Endothelial cell of umbilical vein (primary cell): ENCODE results near the gene GNA12. TPM values are rescaled to one million over a fixed set of nuclear protein-coding genes. Genes with fewer than 3 reads are reported as not detected.
"Not testable (repeated sequence)": the region's sequence is repeated elsewhere in the genome, so short reads cannot be mapped to it uniquely, and the experiment has no call there.

Experiments used
- BruUV-seq: library from RNA; stranded (reverse); fragments of 400-500 nt; replicated peaks from 2 replicates; lab custom pipeline; 2021; lab: Mats Ljungman, UMichigan
- CTCF ChIA-PET: fragments of 300-600, 350-600 bp; sonication (Branson Sonifier 250); formaldehyde crosslinking; loops from one replicate; lab custom pipeline; 2021; ENCODE audit warnings: antibody characterized with exemption, inconsistent platforms; lab: Charles Lee
- POLR2A ChIA-PET: fragments of 300-600, 350-600 bp; sonication (Branson Sonifier 250); formaldehyde crosslinking; loops from one replicate; lab custom pipeline; 2021; ENCODE audit warnings: antibody characterized with exemption, inconsistent platforms; lab: Charles Lee
- DNase-seq: peaks from one replicate; pipeline ENCODE4 v3.0.0-alpha.2; 2011; ENCODE audit warnings: low read depth, low spot score
- FAIRE-seq: peaks from 2 replicates; lab custom pipeline; 2011; peaks lifted over from hg19 to GRCh38; lab: Jason Lieb, UNC
- H2AFZ ChIP-seq: 2 replicates; pipeline ENCODE4 v1.6.0; 2012; ENCODE audit warnings: low read depth, low read length, control low read depth, inconsistent platforms
- H3K27ac ChIP-seq: 2 replicates; pipeline ENCODE4 v1.5.1; 2011; ENCODE audit warnings: low read depth, mild to moderate bottlenecking, control low read depth, low read length, moderate library complexity; ENCODE audit not compliant: insufficient read depth
- H3K27me3 ChIP-seq, 2 experiments: 2 replicates each; pipeline versions ENCODE4 v1.6.0 to v1.6.1; 2011; ENCODE audit warnings: low read length in 2 of 2, mixed read lengths in 1 of 2; ENCODE audit not compliant: control insufficient read depth in 2 of 2, insufficient read depth in 2 of 2
- H3K36me3 ChIP-seq, 2 experiments: 2 replicates in 1 of 2; 3 replicates in 1 of 2; pipeline ENCODE4 v1.5.1; 2011; ENCODE audit warnings: low read length in 2 of 2, mild to moderate bottlenecking in 1 of 2, moderate library complexity in 1 of 2; ENCODE audit not compliant: control insufficient read depth in 2 of 2, insufficient read depth in 2 of 2; ENCODE audit errors: extremely low read depth in 1 of 2
- H3K4me1 ChIP-seq: 3 replicates; pipeline ENCODE4 v1.5.1; 2011; ENCODE audit warnings: mild to moderate bottlenecking, low read length; ENCODE audit not compliant: control insufficient read depth, insufficient read depth; ENCODE audit errors: extremely low read depth
- H3K4me2 ChIP-seq: 2 replicates; pipeline ENCODE4 v1.6.1; 2011; ENCODE audit warnings: low read length, control low read depth, mixed read lengths; ENCODE audit not compliant: insufficient read depth
- H3K4me3 ChIP-seq, 3 experiments: fragments of 200-600 bp in 1 of 3; sonication (generic), shearing (Covaris generic) in 1 of 3; replicated peaks in 1 of 3; 2 replicates each; pipeline ENCODE4 v1.5.1; 2011 to 2016; ENCODE audit warnings: control low read depth in 3 of 3, low read length in 3 of 3, mild to moderate bottlenecking in 2 of 3, inconsistent platforms in 1 of 3, low read depth in 1 of 3, moderate library complexity in 1 of 3; ENCODE audit not compliant: insufficient read depth in 1 of 3
- H3K79me2 ChIP-seq: 2 replicates; pipeline ENCODE4 v1.6.0; 2012; ENCODE audit warnings: low read length, inconsistent platforms; ENCODE audit not compliant: control insufficient read depth, insufficient read depth
- H3K9ac ChIP-seq: replicated peaks from 2 replicates; pipeline ENCODE3; 2011; ENCODE audit warnings: low read length, control low read depth; ENCODE audit not compliant: insufficient read depth; ENCODE audit errors: extremely low read depth
- H3K9me1 ChIP-seq: replicated peaks from 3 replicates; pipeline ENCODE4 v1.6.0; 2011; ENCODE audit warnings: mild to moderate bottlenecking, low read length; ENCODE audit not compliant: control insufficient read depth, insufficient read depth; ENCODE audit errors: extremely low read depth
- H3K9me3 ChIP-seq: replicated peaks from 2 replicates; pipeline ENCODE4 v1.5.1; 2012; ENCODE audit warnings: low read length, inconsistent platforms; ENCODE audit not compliant: control insufficient read depth, insufficient read depth
- H4K20me1 ChIP-seq: replicated peaks from 2 replicates; pipeline ENCODE3; 2011; ENCODE audit warnings: mild to moderate bottlenecking, low read length; ENCODE audit not compliant: control insufficient read depth, insufficient read depth; ENCODE audit errors: extremely low read depth
- MYC ChIP-seq: IDR thresholded peaks from one replicate; pipeline ENCODE4 v1.6.1; 2011; ENCODE audit warnings: mild to moderate bottlenecking, low read depth, low read length
- dilution Hi-C: fragments of 300-500 bp; cut with MboI; formaldehyde crosslinking; loops from one replicate; pipeline ENCODE4 v1.15.0; 2019; ENCODE audit warnings: low sequenced_read_pairs; ENCODE audit not compliant: extremely low pct_ligation_motif_present
- intact Hi-C: fragments of 100-400 bp; cut with micrococcal nuclease; formaldehyde crosslinking; loops from one replicate; pipeline ENCODE4 v1.10.0; 2022
- polyA plus RNA-seq, 4 experiments: library from polyadenylated mRNA; depleted of rRNA in 3 of 4; stranded (reverse) in 3 of 4; unstranded in 1 of 4; fragments of >200 nt; gene quantifications; 2 replicates each; pipeline versions ENCODE4 v1.2.1 to v1.2.3, GENCODE V29; 2011 to 2012; ENCODE audit warnings: missing spikeins in 1 of 4
- total RNA-seq: library from RNA; stranded (reverse); gene quantifications from 2 replicates; pipeline ENCODE4 v1.2.3, GENCODE V29; 2021

The GNA12 gene
- total and polyA plus RNA-seq, 2 donors (not counting 3 experiments of a cell fraction or from before 2014, with no cell fraction given), result 63.0 to 75.1 TPM

DNA sequence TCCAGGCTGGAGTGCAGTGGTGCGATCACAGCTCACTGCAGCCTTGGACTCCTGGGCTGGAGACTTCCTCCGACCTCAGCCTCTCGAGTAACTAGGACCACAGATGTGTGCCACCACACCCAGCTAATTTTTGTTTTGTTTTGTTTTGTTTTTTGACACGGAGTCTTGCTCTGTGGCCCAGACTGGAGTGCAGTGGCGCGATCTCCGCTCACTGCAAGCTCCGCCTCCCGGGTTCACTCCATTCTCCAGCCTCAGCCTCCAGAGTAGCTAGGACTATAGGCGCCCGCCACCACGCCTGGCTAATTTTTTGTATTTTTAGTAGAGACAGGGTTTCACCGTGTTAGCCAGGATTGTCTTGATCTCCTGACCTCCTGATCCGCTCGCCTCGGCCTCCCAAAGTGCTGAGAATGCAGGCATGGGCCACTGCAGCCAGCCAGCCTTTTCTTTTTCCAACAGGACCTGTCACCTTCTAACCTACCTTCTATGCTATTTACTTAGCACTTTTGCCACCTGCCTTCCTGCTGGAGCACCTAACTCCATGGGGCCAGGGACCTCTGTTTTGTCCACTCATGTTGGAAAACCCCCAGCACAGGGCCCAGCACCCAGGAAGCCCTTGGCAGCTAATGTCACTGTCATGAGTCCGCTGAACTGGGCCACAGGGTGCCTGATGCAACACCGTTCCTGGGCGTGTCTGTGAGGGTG lies 150.5 kb downstream of the GNA12 start:
- H3K4me1 ChIP-seq, POLR2A ChIA-PET, H4K20me1 ChIP-seq, H3K4me3 ChIP-seq, H3K27ac ChIP-seq, FAIRE-seq, H3K9ac ChIP-seq, H3K4me2 ChIP-seq, H3K9me1 ChIP-seq, dilution Hi-C loops, H3K79me2 ChIP-seq, DNase-seq, H3K36me3 ChIP-seq, H2AFZ ChIP-seq, BruUV-seq, H3K9me3 ChIP-seq, intact Hi-C loops: not testable (repeated sequence)
- H3K27me3 ChIP-seq, result peaks cover 7 to 16% of the 10 kb centered on the region in 2 experiments
- CTCF ChIA-PET, result interaction anchor here (0.6 to 2.3 kb wide), 4 partner anchors 9 to 130 kb away, joined by 3 to 5 read pairs (median 3); no protein-coding TSS in a partner anchor

DNA sequence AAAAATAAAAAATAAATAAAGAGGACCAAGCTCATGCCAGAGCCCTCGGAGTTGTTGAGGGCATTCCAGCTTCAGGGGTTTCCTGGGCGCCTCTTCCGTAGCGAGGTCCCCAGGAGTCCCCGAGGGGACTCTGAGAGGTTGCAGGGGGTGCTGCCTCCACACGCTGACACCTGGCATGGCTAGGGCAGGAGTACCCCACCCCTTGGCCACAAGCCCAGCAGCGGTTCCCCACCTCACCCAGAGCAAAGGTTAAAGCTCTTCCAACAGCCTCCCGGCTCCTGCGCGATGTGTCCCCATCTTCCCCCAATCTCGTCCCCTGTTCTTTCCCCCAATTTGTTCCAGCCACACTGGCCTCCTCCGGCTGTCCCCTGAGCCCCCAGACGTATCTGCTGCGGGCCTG lies 151.6 kb downstream of the GNA12 start:
- DNase-seq (no peak), FAIRE-seq (no peak)
- Histone ChIP-seq H3K36me3 (no peaks in the 10 kb centered on the region), H3K4me3 (no peak overlapping the region), H3K4me1 (peaks cover 3% of the 10 kb centered on the region), H3K9ac (no peak overlapping the region), H3K9me3 (no peaks in the 10 kb centered on the region), H4K20me1 (no peaks in the 10 kb centered on the region), H3K27me3 (peaks cover 15 to 20% of the 10 kb centered on the region in 2 experiments), H3K4me2 (no peak overlapping the region), H2AFZ (no peak overlapping the region), H3K27ac (no peak overlapping the region), H3K9me1 (no peaks in the 10 kb centered on the region), H3K79me2 (no peaks in the 10 kb centered on the region)
- CTCF ChIA-PET, result interaction anchor here (1.3 to 1.5 kb wide), 3 partner anchors 10 to 261 kb away, joined by 3 to 5 read pairs (median 3); no protein-coding TSS in a partner anchor
- no TSS peak for BruUV-seq
- no peak for TF ChIP-seq MYC
- dilution Hi-C loops, result no loop called here
- POLR2A ChIA-PET, result no interaction called here
- intact Hi-C loops, result no loop called here

DNA sequence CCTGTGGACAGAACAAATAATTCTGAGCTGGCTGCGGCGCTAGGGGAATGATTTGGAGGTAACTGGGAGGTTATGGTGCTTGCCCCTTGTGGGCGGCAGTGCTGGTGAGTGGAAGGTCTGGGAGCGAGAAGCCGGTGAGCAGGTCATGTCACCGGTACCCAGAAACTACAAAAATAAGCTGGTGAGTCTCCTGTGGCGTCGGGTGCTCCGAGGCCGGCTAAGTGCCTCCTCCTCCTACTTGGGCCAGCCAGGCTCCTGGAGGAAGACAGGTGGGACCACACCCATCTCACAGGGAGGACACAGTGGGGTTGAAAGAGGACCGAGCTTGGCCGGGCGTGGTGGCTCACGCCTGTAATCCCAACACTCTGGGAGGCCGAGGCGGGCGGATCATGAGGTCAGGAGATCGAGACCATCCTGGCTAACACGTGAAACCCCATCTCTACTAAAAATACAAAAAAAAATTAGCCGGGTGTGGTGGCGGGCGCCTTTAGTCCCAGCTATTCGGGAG lies 152.1 kb downstream of the GNA12 start:
- H3K4me1 ChIP-seq, H4K20me1 ChIP-seq, H3K4me2 ChIP-seq, dilution Hi-C loops, H3K27ac ChIP-seq, POLR2A ChIA-PET, BruUV-seq, H3K9me3 ChIP-seq, intact Hi-C loops, H3K79me2 ChIP-seq, FAIRE-seq, H3K36me3 ChIP-seq, DNase-seq, H3K9ac ChIP-seq, H3K4me3 ChIP-seq, H3K9me1 ChIP-seq, H2AFZ ChIP-seq: not testable (repeated sequence)
- CTCF ChIA-PET, result interaction anchor here (1.3 to 1.5 kb wide), 3 partner anchors 11 to 261 kb away, joined by 3 to 5 read pairs (median 3); no protein-coding TSS in a partner anchor
- H3K27me3 ChIP-seq, result peaks cover 20 to 25% of the 10 kb centered on the region in 2 experiments
